GM12873 (cell line): ENCODE data around the gene SLC6A11.

Experiments
- CTCF ChIP-seq: IDR thresholded peaks from 2 replicates; pipeline ENCODE4 v1.5.1; 2012; ENCODE audit warnings: low read depth, mild to moderate bottlenecking, moderate library complexity, low read length, control low read depth; ENCODE audit not compliant: insufficient read depth; ENCODE audit errors: missing control alignments

SLC6A11 gene

GRCh38 chr3:10813425-10813824 lies 2.6 kb upstream of the SLC6A11 start:
- no peak for TF ChIP-seq CTCF

GRCh38 chr3:10814623-10815022 lies 1.4 kb upstream of the SLC6A11 start:
- no peak for TF ChIP-seq CTCF

GRCh38 chr3:10815487-10815886 lies 541 bp upstream of the SLC6A11 start:
- TF ChIP-seq CTCF: no peak

- no peak for TF ChIP-seq CTCF
These were observed 830 bp downstream of the SLC6A11 start for GRCh38 chr3:10816863-10817253.

- TF ChIP-seq CTCF: no peak
These were observed 1.5 kb downstream of the SLC6A11 start for GRCh38 chr3:10817506-10817905.

- no peak for TF ChIP-seq CTCF
These were observed 6.0 kb downstream of the SLC6A11 start for GRCh38 chr3:10822055-10822454.

GRCh38 chr3:10822708-10823515 lies 6.9 kb downstream of the SLC6A11 start:
- no peak for TF ChIP-seq CTCF
